Endothelial cell of umbilical vein (primary cell): ENCODE measurements around the gene TECTA.

ENCODE experiments used
- EZH2 ChIP-seq: IDR thresholded peaks from 2 replicates; pipeline ENCODE4 v1.6.1; 2012; ENCODE audit warnings: borderline replicate concordance, low read depth, mild to moderate bottlenecking, moderate library complexity, low read length, inconsistent platforms; ENCODE audit not compliant: severe bottlenecking
- JUN ChIP-seq: IDR thresholded peaks from 2 replicates; pipeline ENCODE4 v1.6.1; 2011; ENCODE audit warnings: borderline replicate concordance, low read depth; ENCODE audit not compliant: insufficient read length, insufficient read depth
- MAX ChIP-seq: IDR thresholded peaks from 2 replicates; pipeline ENCODE4 v1.6.1; 2011; ENCODE audit not compliant: insufficient read depth, insufficient read length
- POLR2A ChIP-seq: IDR thresholded peaks from 2 replicates; pipeline ENCODE4 v1.6.1; 2012; ENCODE audit warnings: low read depth, mild to moderate bottlenecking, control low read depth, low read length
- POLR2AphosphoS5 ChIP-seq: IDR thresholded peaks from 2 replicates; pipeline ENCODE4 v1.6.1; 2012; ENCODE audit warnings: low read depth, mild to moderate bottlenecking, control low read depth, low read length, moderate library complexity; ENCODE audit not compliant: insufficient read depth
- TF ChIP-seq, protein P1 (sequence below), 2 donors: IDR thresholded peaks; 1 replicate in 1 of 2; 2 replicates in 1 of 2; pipeline ENCODE4 v1.5.1; 2011; ENCODE audit warnings: low read length in 2 of 2, mild to moderate bottlenecking in 2 of 2, moderate library complexity in 2 of 2, control low read depth in 1 of 2, inconsistent platforms in 1 of 2, low read depth in 1 of 2; ENCODE audit not compliant: insufficient read depth in 1 of 2; ENCODE audit errors: extremely low read depth in 1 of 2

DNA sequence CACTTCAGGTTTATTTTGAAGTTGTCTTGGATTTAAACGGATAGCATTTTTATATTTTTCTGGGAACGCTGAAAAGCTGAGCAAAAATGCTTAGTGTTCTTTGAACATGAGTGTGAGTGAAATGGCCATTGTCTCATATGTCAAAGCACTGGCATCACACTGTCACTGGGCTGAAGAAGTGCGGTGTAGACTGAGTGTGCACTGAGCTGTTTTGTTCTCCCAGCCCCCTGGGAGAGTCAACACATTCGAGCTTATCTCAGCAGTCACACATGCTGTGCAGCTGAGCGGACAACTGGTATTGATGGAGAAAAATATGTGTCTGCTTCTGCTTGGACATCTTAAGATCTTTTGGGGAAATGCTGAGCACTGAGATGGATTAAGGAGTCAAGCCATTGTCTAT is 90.8 kb downstream of the TECTA start:
- TF ChIP-seq, protein P1, sequence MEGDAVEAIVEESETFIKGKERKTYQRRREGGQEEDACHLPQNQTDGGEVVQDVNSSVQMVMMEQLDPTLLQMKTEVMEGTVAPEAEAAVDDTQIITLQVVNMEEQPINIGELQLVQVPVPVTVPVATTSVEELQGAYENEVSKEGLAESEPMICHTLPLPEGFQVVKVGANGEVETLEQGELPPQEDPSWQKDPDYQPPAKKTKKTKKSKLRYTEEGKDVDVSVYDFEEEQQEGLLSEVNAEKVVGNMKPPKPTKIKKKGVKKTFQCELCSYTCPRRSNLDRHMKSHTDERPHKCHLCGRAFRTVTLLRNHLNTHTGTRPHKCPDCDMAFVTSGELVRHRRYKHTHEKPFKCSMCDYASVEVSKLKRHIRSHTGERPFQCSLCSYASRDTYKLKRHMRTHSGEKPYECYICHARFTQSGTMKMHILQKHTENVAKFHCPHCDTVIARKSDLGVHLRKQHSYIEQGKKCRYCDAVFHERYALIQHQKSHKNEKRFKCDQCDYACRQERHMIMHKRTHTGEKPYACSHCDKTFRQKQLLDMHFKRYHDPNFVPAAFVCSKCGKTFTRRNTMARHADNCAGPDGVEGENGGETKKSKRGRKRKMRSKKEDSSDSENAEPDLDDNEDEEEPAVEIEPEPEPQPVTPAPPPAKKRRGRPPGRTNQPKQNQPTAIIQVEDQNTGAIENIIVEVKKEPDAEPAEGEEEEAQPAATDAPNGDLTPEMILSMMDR (IDR thresholded peaks at IDR 0.05; ENCODE audit: extremely low read depth in 1 of 2, insufficient read depth in 1 of 2, low read depth in 1 of 2, low read length in 2 of 2) = no peak
- TF ChIP-seq POLR2AphosphoS5 = no peak
- TF ChIP-seq EZH2 = no peak
- no peak for TF ChIP-seq POLR2A
- no peak for TF ChIP-seq JUN
- TF ChIP-seq MAX = no peak
